IPS DF 19.7 (cell line): ENCODE data around the gene EDN2.

Source experiments
- DNase-seq: peaks from one replicate; pipeline ENCODE4 v3.0.0-alpha.2; 2013; ENCODE audit warnings: low read depth, low spot score

Gene EDN2

DNA sequence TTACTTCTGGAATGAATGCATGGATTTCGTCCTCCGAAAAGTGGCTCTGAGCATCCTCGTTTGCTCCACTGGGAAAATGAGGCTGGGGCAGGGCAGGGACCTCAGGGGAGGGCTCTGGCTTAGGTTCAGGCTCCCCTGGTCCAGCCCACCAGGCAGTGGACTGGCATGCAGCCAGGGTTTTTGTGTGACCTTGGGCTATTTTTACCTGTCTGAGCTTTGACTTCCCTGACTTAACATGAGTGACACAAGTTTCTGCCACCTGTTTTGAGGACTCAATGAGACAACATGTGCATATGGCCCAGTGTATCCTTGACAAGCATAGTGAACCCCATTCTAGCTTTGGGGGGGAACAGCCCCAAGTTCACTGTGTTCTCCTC lies 32.6 kb upstream of the EDN2 start:
- no peak for DNase-seq

DNA sequence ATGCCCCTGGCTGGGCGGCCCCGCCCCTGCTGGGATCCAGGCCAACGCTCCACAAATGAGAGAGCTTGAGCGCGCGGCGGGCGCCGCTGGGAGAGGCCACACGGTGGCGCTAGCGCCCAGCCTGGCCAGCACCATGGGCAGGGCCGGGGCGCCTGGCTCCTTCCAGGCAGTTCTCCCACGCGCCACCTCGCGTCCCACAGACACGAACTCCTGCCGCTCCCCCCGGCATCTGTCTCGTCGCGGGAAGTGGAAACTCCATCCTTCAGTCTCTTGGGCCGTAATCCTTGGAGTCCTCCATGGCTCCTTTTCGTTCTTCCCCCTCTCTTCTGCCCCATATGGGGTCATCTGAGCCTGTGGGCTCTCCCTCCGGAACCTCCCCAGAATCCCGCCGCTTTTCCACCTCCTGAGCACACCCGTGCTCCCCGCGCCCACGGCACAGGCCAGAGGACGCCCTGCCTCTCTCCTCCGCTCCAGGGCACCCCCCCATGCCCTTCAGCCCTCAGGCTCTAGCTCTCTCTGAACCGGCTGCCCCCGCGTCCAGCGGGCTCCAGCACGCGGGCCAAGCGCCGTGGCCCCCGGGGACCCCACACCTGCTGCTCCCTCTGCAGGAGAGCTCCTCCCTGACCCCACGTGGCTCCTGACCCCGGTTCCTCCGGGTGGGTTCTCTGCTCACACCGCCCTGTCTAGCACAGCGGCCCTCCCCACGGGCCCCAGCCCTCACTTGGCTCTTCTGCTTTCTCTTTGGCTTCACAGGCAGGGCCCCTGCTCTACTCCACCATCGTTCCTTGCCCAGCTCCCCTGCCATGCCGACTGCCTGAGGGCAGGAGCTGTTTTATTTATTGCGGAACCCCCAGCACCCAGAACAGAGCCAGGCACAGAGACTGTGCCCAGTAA lies 31.9 kb upstream of the EDN2 start:
- no peak for DNase-seq

DNA sequence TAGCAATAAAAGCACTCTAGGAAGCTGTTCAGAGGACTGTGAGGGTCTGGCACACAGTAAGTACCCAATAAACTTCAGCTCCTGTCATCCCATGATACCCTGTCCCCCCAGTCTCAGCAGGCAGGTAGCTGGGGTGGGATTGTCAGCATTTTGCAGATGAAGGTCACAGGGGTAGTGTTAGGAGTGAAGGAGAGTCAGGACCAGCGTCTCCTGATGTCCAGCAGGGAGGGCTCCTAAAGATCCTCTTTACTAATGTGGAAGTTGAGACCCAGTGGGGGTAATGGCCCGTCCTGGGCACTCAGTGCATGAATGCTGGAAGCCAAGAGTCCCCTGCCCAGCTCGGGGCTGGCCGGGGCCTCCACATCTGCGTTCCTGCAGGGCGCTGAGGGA lies 31.3 kb upstream of the EDN2 start:
- no peak for DNase-seq

DNA sequence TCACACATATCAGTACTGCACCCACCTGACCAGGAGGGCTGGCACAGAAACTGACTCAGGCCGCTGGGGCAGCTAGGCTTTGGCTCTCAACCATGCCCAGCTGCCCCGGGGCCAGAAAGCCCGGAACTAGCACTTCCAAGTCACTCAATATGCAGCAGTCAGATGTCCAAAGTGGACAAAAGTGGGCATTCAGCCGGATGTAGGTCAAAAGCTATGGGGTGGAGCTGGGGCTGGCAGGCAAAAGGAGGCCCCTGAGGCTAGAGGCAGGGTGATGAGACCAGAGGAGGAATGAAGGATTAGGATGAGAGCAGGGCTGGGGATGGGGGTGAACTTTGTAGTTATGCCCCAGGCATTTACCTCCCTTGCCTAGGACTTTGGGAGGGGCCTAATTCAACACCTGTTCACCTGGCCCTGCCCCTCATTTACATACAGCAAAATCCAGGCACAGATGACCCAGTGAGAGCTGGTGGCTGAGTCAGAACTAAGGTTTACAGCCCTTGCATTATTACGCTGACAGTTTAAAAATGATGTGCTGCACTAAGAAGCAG lies 30.7 kb upstream of the EDN2 start:
- DNase-seq: no peak

DNA sequence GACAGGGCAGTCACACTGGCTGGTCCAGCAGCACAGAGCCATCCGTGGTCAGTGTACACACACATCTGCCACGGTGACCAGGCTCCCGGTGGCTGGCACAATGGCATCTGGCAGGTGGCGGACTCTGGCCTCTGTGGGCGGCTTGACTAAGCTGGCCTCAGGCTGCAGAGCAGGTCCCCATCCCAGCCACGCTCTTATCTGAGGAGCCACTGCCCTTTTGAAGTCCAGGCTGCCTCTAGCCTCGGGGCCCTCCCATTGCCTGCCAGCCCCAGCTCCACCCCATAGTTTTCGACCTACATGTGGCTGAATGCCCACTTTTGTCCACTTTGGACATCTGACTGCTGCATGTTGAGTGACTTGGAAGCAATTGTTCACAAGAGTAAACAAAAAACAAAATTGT lies 29.9 kb upstream of the EDN2 start:
- DNase-seq: no peak

DNA sequence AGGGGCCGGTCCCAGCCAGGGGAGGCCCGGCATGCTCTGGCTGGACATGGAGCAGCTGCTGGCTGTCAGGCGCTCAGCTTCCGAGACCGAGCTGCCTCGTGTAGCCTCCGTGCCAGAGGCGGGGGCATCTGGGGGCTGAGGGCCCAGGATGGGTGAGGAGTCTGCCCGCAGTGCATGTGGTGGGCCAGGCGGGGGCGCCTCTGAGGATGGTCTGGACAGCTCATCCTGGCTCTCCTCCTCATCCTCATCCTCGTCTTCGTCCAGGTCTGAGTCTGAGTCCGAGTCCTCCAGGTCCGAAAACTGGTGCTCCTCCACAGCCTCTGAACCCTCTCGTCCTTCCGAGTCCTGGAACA lies 28.9 kb upstream of the EDN2 start:
- no peak for DNase-seq

DNA sequence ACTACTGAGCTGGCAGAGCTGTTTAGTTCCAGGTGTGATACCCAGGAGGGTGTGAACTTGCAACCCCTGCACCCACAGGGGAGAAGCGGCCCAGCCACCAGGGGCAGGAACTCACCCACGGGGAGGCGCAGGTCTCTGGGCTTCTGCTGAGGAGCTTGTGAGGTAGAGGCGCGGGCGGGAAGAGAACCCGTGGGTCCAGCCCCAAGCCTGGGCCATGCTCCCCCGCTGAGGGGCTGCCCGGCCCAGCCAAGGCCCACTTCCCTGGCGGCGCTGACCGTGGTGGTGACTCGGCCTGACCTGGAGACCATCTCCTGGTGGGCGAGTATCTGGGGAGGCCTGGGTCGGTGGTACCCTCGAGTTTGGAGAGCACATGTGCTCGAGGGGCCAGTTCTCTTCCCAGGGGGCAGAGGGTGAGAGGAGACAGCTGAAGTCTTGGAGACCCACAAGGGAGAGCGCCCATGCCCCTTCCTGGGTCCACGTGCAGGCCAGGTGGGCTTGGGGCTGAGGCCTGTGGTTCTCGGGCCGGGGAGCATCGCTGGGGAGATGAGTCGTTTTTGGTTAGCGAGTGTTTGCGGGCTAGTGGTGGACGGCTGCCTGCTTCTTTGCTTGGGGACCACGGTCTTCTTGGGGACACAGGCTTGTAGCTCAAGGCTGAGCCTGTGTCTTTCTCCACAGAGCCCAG lies 28.4 kb upstream of the EDN2 start:
- DNase-seq: no peak

DNA sequence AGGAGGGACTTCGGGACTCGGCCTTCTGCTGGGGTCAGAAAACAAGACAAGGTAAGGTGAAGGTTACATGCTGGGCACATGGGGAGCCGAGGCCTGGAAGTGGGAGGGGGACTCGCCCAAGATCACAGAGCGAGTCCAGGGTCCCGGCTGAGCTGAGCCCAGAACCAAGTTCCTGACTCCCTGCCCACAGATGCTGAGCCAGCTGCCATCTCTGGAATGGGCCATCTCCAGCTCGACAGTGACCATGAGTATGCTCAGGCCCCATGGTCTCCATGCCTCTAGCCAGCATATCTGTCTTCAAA lies 26.7 kb upstream of the EDN2 start:
- no peak for DNase-seq

DNA sequence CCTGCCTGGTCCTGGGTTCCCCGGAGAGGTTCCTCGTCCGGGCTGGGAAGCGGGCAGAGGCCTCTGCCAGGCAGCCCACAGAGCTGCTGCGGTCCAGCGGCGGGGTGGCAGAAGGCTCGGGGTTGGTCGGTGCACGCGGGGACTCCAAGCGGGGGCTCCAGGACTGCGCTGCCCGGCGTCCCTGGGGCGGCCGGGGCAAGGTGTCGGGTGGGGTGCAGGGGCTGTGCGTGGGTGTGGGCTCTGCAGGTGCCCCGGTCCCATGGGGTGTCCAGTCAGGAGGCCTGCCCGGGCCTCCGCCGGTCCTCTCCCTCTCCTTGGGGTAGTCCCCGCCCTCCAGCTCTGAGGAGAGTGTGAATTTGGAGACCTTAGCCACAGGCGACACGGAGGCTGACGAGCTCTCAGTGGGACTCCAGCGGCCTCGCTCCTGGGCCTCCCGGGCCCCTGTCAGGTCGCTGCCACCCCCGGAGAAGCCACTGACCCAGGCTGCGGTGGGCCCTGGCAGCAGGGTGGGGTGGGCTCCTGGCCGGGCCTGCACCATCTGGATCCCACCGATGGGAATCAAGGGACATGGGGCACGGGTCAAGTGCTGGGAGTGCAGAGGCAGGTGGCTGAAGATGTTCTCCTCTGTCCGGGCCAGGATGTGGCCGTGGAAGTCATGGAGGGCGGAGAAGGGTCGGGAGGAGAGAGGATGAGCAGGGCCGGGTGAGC lies 26.2 kb upstream of the EDN2 start:
- DNase-seq: no peak

DNA sequence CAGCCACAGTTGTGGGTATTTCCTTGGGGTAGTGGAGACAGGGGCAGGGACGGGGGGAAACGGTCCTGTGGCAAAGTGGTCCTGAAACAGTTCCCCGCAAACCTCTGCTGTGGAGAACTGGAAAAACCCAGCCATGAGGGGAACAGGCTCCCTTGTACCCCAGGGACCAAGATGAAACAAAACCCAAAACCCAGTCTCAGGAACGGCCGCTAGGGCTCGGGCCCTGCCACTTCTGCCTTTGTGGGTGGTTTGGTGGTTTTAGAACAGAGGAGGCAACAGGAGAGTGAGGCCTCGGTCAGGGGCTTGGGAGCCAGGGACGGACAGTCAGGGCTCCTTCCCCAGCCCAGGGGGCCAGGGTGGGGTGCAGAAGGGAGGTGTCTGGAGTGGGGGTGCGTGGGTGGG lies 24.8 kb upstream of the EDN2 start:
- no peak for DNase-seq

DNA sequence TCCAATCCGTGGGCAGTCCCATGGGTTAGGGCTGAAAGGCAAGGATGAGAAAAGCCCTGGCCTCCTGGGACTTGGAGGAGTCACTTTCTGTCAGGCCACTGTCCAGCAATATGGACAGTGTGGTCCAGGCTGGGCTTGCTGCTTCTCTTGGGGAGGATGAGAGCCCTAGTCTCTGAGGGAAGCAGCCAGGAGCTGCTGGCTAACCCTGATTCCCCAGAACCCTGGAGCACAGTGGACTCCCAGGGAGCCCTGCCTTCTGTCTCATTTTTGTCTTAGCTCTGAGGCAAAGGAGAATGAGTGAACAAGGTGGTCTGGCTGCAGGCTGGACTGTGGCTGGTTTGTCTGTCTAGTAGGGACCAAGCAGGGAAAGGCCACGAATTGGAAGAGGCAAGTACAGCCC lies 23.8 kb upstream of the EDN2 start:
- no peak for DNase-seq

DNA sequence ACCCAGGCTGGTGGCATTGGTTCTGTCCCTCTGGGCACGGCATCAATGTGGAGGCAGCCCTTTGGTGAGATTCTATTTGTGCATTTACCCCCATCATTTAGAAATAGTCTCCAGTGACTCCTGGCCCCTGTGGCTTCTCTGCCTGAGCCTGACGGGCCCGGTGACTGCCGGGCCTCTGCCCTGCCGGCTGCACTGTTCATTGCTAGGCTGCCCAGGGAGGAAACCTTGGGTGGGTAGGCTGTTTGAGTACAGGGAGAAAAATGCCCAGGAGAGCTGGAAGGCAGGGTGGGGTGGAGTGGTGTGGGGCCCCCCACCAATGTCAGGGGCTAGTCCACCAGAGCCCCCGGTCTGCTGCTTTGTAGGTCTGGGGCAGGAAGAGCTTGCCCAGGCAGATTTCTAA lies 23.4 kb upstream of the EDN2 start:
- DNase-seq: no peak

DNA sequence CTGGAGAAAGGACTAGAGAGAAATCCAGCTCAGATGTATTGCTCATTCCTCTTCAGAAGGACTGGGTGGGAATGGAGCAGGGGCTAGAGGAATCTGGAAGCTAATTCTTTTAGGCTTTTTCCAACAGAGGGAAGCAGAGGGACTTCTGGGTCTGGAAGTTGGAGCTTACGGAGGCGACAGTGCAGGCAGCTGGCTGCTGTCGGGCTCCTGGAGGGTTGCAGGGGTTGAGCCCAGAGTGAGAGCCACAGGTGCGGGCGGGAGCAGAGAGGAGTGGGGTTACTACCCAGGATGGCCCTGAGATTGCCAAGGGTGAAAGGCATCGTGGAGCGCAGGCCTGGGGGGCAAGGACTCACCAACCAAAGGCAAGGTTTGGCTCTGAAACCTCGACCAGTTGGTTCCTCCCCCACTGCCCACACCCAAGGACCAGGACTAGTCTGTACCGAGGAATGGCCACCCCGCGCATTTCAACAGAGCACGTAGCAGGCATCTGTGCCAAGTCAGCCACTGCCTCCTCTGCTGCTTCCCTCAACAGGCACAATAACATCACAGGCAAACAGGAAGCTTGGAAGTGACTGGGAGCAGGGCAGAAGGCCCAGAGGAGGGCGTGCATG lies 22.7 kb upstream of the EDN2 start:
- DNase-seq: no peak

DNA sequence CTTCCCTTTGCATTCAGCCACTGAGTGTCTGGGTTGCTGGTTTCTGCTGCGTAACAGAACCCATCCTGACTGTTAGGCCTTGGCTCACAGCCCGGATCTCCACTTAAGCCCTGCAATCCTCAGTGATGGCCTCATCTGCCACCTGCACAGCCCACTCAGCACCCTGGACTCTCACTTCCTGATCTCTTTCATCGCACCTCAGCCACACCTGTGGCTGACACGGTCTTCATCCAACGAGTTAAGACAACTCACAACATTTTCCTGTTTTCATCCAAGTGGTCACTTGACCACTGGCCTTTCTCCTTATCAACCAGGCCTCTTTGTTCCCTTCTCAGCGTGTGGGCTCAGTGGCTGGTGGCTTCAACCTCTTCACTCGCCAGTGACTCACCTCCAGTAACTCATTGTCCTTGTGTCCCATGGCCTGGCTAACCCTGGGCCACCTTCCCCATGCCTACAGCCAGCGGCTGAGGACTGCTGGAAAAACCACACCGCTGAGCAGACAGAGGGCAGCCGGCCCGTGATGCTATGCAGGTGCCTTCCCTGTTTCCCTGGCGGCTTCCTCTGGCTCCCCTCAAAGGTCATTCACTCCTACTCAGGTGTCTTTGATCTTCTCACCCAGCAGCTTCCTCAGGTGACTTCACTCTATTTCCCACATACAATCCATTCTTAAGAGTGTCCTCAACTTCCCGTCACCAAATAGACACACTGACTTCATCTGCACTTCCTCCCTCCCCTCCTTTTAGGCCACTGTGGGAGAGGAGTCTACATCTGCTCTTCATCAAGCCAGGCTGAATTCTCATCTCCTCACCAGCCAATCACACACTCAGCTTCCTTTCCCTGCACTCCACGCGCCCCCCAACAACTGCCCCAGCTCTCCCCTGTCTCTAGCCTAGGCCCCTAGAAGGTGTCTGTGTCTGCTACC lies 19.9 kb upstream of the EDN2 start:
- no peak for DNase-seq

DNA sequence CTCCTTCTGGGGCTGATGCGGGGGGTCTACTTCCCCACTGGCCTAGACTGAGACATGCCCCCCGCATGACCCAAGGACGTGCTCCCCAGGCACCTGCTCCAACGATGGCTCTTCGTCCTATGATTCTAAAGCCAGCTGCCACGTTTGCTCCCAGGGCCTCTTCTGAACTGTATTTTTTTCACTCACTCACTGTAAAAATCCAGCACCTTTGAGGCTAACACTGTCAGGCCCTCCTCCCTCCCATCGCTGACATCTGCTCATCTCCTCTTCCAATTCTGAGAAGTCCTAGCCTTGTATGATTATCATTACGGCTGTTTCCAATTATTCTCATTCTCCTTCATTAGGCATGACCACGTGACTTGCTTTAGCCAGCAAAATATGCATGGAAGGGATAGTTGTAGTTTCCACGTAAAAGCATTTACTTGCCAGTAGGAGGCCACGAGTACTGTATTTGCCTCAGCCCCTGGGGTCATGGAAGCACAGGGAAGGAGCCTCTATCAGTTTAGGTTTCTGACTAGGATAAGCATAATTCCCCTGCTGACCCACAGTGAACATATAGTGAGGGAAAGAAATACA lies 19.1 kb upstream of the EDN2 start:
- no peak for DNase-seq

DNA sequence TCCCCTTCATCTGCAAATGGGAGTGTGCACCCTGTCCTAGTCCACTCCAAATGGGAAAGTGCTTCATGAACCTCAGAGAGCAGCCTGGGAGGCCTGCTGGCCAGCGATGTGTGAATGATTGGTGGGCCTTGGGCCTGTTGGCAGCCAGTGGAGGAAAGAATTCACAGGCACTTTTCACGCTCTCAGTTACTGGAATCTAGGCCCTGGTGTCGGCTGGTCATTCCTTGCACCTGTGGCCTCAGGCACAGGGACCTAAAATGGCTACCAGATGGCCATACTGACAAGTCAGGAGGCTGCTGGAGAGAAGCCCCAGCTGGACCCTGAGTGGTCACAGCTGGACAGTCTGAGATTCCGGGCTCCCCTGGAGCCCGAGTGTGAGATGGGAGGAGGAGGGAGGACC lies 18.4 kb upstream of the EDN2 start:
- DNase-seq: no peak

DNA sequence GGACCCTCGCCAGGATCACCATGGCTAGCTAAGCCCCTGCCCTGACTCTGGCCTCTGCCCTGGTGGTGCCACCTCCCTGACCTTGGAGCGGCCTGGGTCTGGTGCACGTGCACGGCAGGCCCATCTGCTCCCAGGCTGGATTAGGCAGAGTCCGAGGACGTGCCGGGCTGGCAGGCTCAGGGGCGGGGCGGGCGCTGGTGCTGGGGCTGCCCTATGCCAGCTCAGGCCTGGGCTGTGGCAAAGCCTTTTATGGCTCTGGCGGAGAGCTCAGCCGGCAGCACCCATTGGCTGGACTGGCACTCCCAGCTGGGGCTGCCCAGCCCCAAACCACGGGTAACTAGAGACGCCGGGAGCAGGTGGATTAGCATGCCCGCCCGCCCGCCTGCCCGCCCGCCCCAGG lies 17.1 kb upstream of the EDN2 start:
- no peak for DNase-seq

DNA sequence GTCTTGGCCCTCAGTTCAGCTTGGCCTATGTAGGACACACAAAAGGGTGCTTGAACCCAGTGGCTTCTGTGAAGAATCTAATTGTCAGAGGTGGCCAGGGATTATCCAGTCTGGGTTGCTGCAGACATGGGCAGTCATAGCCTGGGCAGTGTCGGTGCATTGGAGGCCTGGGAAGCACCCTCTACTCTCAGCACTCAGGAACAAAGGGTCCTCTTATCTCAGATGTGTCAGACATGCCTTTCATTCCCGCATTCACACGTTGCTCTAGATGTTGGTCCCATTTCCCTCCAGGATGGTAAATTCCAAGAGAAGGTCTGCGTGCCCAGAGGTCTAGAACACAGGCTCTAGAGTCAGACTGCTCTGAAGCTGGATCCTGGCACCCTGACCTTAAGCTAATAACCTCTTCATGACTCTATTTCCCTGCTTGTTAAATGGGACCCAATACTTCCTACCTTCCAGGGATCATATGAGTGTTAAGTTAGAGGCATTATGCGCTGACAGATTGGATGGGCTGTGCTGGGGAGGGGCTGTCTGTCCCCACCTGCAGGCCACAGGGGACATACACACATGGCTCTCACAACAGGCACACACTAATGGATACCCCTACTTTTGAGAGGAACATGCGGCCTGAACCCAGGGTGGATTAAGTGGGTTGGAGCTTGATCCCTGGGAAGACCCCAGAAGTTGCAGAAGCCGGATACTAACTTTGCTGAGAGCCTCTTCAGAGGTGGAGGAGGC lies 16.5 kb upstream of the EDN2 start:
- DNase-seq: no peak

DNA sequence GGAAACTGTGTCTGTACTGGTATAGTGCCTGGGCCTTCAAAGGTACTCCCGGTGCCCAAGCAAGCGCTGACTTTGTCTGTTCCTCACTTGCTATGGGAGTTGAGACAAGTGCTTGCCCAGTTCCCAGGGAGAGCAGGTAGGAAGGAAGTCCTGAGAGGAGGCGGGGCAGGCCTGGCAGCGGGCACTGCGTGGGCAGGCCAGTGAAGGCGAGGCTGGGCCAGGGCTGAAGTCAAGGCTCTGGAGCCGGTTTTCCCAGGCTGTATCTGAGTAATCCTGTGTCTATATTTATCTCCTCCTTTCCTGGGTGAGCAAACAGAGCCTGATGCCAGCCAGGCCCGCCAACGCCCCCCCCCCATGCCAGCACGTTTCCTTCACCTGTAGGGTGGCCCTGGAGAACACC lies 15.9 kb upstream of the EDN2 start:
- DNase-seq: no peak

DNA sequence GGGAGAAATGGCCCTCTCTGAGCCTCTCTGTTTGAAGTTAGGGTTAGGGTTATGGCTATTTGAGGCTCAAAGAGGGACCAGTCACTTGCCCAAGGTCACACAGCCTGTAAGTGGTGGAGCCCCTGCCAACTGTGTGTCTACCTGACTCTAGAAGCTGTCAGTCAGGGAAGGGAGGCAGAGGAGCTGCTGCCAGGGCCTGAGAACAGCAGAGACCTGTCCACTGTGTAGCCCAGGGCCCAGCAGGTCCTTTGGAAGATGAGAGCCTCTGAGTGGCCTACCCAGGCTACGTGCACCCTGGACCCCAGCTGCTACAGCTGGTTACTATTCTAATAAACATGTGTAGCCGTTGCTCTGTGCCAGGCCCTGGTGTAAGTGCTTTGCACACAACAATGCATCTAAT lies 15.1 kb upstream of the EDN2 start:
- DNase-seq: no peak
